Esophagus muscularis mucosa (tissue), 4 donors: Measurements from ENCODE around the gene FOXO3. TPM values are rescaled to one million over a fixed set of nuclear protein-coding genes. Genes with fewer than 3 reads are reported as not detected.

Source experiments
- DNase-seq: peaks from one replicate; pipeline ENCODE4 v3.0.0-alpha.2; 2017; ENCODE audit errors: extremely low spot score
- H3K27ac ChIP-seq, 4 donors: fragments of 200-600 bp; sonication (generic); replicated peaks in 1 of 4; 1 replicate in 3 of 4; 2 replicates in 1 of 4; pipeline ENCODE4 v1.5.1; 2016 to 2019; ENCODE audit warnings: mild to moderate bottlenecking in 1 of 4
- H3K27me3 ChIP-seq, 4 donors: fragments of 200-600 bp; sonication (generic); one replicate each; pipeline versions ENCODE4 v1.5.1 to v1.6.0; 2016 to 2019
- H3K36me3 ChIP-seq, 4 donors: fragments of 200-600 bp; sonication (generic); one replicate each; pipeline ENCODE4 v1.5.1; 2016 to 2019
- H3K4me1 ChIP-seq, 4 donors: fragments of 200-600 bp; sonication (generic); one replicate each; pipeline ENCODE4 v1.5.1; 2016 to 2019
- H3K4me3 ChIP-seq, 4 donors: fragments of 200-600 bp; sonication (generic); 1 replicate in 2 of 4; 2 replicates in 2 of 4; pipeline ENCODE4 v1.5.1; 2016 to 2019; ENCODE audit warnings: mild to moderate bottlenecking in 4 of 4, moderate library complexity in 1 of 4
- H3K9me3 ChIP-seq, 4 donors: fragments of 200-600 bp; sonication (generic); 1 replicate in 3 of 4; 2 replicates in 1 of 4; pipeline ENCODE4 v1.5.1; 2016 to 2019
- EP300 ChIP-seq: sonication (generic); formaldehyde crosslinking; IDR thresholded peaks from one replicate; pipeline ENCODE4 v1.6.1; 2017; ENCODE audit warnings: antibody characterized with exemption
- POLR2A ChIP-seq: fragments of 450-650 bp; IDR thresholded peaks from one replicate; pipeline ENCODE4 v1.6.1; 2017; ENCODE audit warnings: antibody characterized with exemption, moderate library complexity, mild to moderate bottlenecking, low read depth
- POLR2AphosphoS5 ChIP-seq, 2 donors: sonication (generic); formaldehyde crosslinking; IDR thresholded peaks; one replicate each; pipeline ENCODE4 v1.6.1; 2017; ENCODE audit warnings: antibody characterized with exemption in 2 of 2
- WGBS: methylation state at CpG from one replicate; pipeline ENCODE4 v1.1.5; 2018; 5-methylcytosine and 5-hydroxymethylcytosine counted together
- intact Hi-C: fragments of 100-400 bp; cut with DNase I; formaldehyde crosslinking; loops from one replicate; pipeline ENCODE4 v1.15.1; 2023
- total RNA-seq, 4 donors: library from RNA; depleted of rRNA; stranded (reverse); fragments of >200 nt; gene quantifications; one replicate each; pipeline versions ENCODE4 v1.1.0 to v1.2.1, GENCODE V29; 2016
- TF ChIP-seq, protein P1 (sequence below), 3 experiments: fragments of 200-600 bp in 2 of 3; fragments of 450-650 bp in 1 of 3; sonication (generic) in 2 of 3; IDR thresholded peaks; one replicate each; pipeline ENCODE4 v1.5.1; 2017 to 2019; ENCODE audit warnings: antibody characterized with exemption in 3 of 3, mild to moderate bottlenecking in 2 of 3, moderate library complexity in 1 of 3

The FOXO3 gene
- total RNA-seq, 4 donors from 2014 or later = 92.2 to 154 (median 122) TPM

DNA sequence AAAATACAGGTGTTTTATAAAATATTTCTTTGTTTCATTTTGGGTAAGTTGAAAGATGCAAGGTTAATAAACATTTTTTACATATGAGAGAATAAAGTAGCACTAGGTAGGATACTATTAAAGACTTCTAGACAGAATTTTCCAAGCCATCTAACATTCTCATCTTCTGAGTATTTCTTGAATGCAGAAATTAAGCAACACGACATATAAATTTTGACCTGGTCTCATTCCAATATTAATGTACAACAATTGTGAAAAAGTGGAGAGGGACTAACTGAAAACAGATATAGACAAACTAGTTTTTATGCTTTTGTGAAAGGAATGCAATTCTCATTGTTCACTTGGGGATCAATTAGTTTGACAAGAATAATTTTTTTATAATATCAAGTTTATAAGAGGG is 11.5 kb upstream of the FOXO3 start:
- intact Hi-C loops = no loop called here
- Histone ChIP-seq H3K4me3 (no peak overlapping the region), H3K27me3 (no peaks in the 10 kb centered on the region), H3K36me3 (no peaks in the 10 kb centered on the region), H3K4me1 (peaks cover 0 to 29% (median 14%) of the 10 kb centered on the region in 4 donors), H3K9me3 (no peaks in the 10 kb centered on the region), H3K27ac (no peak overlapping the region)
- DNase-seq = no peak
- TF ChIP-seq POLR2AphosphoS5 (IDR thresholded peaks at IDR 0.05) (no peak), EP300 (no peak), POLR2A (no peak)
- TF ChIP-seq, protein P1, sequence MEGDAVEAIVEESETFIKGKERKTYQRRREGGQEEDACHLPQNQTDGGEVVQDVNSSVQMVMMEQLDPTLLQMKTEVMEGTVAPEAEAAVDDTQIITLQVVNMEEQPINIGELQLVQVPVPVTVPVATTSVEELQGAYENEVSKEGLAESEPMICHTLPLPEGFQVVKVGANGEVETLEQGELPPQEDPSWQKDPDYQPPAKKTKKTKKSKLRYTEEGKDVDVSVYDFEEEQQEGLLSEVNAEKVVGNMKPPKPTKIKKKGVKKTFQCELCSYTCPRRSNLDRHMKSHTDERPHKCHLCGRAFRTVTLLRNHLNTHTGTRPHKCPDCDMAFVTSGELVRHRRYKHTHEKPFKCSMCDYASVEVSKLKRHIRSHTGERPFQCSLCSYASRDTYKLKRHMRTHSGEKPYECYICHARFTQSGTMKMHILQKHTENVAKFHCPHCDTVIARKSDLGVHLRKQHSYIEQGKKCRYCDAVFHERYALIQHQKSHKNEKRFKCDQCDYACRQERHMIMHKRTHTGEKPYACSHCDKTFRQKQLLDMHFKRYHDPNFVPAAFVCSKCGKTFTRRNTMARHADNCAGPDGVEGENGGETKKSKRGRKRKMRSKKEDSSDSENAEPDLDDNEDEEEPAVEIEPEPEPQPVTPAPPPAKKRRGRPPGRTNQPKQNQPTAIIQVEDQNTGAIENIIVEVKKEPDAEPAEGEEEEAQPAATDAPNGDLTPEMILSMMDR (IDR thresholded peaks at IDR 0.05) = no peak
- 68% methylated on average over 1 of the region's 1 CpG for WGBS

DNA sequence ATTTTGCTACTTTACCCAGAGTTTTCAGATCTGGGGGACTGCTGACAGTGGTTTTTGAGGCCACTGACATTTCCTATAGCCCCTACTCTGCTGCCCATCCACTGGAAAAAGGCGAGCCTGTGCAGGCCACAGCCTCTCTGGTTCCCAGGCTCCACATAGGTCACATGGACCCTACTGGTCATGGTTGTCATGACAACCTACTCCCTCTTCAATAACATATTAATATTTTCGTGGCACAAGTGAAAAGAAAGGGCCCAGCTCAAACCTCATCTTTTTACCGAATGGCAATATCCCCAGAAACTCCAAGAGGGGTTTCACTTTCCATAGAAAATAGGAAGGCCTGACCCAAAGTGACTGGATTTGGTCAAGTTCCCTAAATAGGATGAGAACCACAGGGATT is 11.0 kb upstream of the FOXO3 start:
- Histone ChIP-seq H3K27me3 (no peaks in the 10 kb centered on the region), H3K9me3 (no peaks in the 10 kb centered on the region), H3K27ac (no peak overlapping the region), H3K36me3 (no peaks in the 10 kb centered on the region), H3K4me1 (peaks cover 2 to 29% (median 14%) of the 10 kb centered on the region in 4 donors), H3K4me3 (no peak overlapping the region)
- WGBS = 74% methylated on average over 3 of the region's 3 CpGs
- no peak for DNase-seq
- intact Hi-C loops = loop anchor here (10.0 kb wide), 1 partner anchor 455 kb away; no protein-coding TSS in a partner anchor
- TF ChIP-seq POLR2A = no peak
- no peak for TF ChIP-seq EP300
- TF ChIP-seq, protein P1 (IDR thresholded peaks at IDR 0.05) = no peak
- no peak for TF ChIP-seq POLR2AphosphoS5 (IDR thresholded peaks at IDR 0.05)

- Histone ChIP-seq H3K27ac (no peak overlapping the region), H3K4me1 (peaks cover 7 to 29% (median 14%) of the 10 kb centered on the region in 4 donors), H3K4me3 (no peak overlapping the region), H3K9me3 (no peaks in the 10 kb centered on the region), H3K27me3 (no peaks in the 10 kb centered on the region), H3K36me3 (no peaks in the 10 kb centered on the region)
- intact Hi-C loops = loop anchor here (10.0 kb wide), 1 partner anchor 455 kb away; no protein-coding TSS in a partner anchor
- TF ChIP-seq, protein P1 (IDR thresholded peaks at IDR 0.05) = no peak
- TF ChIP-seq EP300 = no peak
- no peak for DNase-seq
- 60% methylated on average over 3 of the region's 3 CpGs for WGBS
Measured at GRCh38 chr6:108550256-108550655, 10.5 kb upstream of the FOXO3 start.

GRCh38 chr6:108555399-108556052 is 5.2 kb upstream of the FOXO3 start:
- Histone ChIP-seq H3K27ac (peak overlapping the region; percentile 98 to 100 (median 99)), H3K36me3 (no peaks in the 10 kb centered on the region), H3K27me3 (no peaks in the 10 kb centered on the region), H3K9me3 (no peaks in the 10 kb centered on the region), H3K4me3 (no peak overlapping the region), H3K4me1 (peaks cover 26 to 45% (median 35%) of the 10 kb centered on the region in 4 donors)
- TF ChIP-seq POLR2AphosphoS5 (IDR thresholded peaks at IDR 0.05) (peak in 1 of 2 donors; percentile 49), EP300 (no peak)
- no peak for DNase-seq
- intact Hi-C loops = loop anchor here (5.0 to 10.0 kb wide), 3 partner anchors 227 to 522 kb away; no protein-coding TSS in a partner anchor
- WGBS = 70% methylated on average over 7 of the region's 7 CpGs

- peak overlapping the region in 1 of 4 donors; percentile 85 for H3K4me3 ChIP-seq
- WGBS = 62% methylated on average over 5 of the region's 5 CpGs
- peak overlapping the region; percentile 98 to 100 (median 99) for H3K27ac ChIP-seq
- intact Hi-C loops = loop anchor here (5.0 to 10.0 kb wide), 3 partner anchors 226 to 521 kb away; no protein-coding TSS in a partner anchor
- H3K36me3 ChIP-seq = no peaks in the 10 kb centered on the region
- DNase-seq = no peak
- peaks cover 26 to 45% (median 35%) of the 10 kb centered on the region in 4 donors for H3K4me1 ChIP-seq
- TF ChIP-seq, protein P1 (IDR thresholded peaks at IDR 0.05) = no peak
- TF ChIP-seq EP300 = no peak
- no peak for TF ChIP-seq POLR2A
- no peak for TF ChIP-seq POLR2AphosphoS5 (IDR thresholded peaks at IDR 0.05)
- H3K27me3 ChIP-seq = no peaks in the 10 kb centered on the region
- H3K9me3 ChIP-seq = no peaks in the 10 kb centered on the region
Measured at GRCh38 chr6:108556250-108556649, 4.5 kb upstream of the FOXO3 start.
